ENCODE data around the gene HTR6.
"Not testable (repeated sequence)": the region's sequence is repeated elsewhere in the genome, so short reads cannot be mapped to it uniquely, and the experiment has no call there.

Gene HTR6

DNA sequence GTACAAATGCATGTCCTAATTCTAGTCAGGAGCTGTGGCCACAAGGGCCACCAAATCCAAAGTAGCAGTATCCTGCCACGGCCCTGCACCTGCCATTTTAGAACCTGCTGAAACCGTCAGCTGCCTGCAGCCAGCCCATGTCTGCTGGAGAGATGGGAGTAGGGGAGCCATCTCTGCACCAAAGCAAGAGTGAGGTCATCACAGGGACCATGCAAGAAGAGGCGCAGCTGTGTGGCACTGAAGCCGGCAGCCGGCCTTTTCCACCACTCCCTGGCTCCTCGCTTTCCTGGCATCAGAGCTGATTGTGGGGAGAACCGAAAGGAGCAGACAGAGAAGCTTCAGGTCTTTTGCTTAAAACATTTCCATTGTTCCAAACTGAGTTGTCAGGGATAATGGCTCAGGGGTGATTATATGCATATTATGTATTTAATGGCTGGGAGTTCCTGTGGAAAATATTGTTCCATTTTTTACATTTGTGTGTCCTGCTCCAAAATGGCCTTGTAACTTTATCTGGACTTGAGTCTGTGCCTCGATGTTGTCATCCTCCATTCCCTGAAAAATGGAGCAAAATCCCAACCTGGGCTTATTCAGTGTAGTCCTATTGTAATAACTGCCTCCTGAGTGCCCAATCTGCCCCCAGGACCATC lies 39.3 kb upstream of the HTR6 start:
- Histone ChIP-seq H3K4me1 (ENCODE audit: control insufficient read depth in 1 of 2, insufficient read depth in 1 of 2, low read depth in 1 of 2, low read length in 1 of 2) (no peaks in the 10 kb centered on the region), H3K27me3 (no peaks in the 10 kb centered on the region), H3K27ac (no peak overlapping the region), H3K9me3 (no peaks in the 10 kb centered on the region), H3K36me3 (peaks cover 65% of the 10 kb centered on the region), H3K4me3 (ENCODE audit: low read depth in 1 of 2, low read length in 1 of 2) (no peak overlapping the region)
- no peak for TF ChIP-seq CTCF (IDR thresholded peaks at IDR 0.05)

GRCh38 chr1:19628879-19629278 lies 35.8 kb upstream of the HTR6 start:
- Histone ChIP-seq H3K27ac (no peak overlapping the region), H3K4me3 (ENCODE audit: low read depth in 1 of 2, low read length in 1 of 2) (no peak overlapping the region), H3K4me1 (ENCODE audit: control insufficient read depth in 1 of 2, insufficient read depth in 1 of 2, low read depth in 1 of 2, low read length in 1 of 2) (no peaks in the 10 kb centered on the region), H3K27me3 (no peaks in the 10 kb centered on the region), H3K36me3 (peaks cover 56% of the 10 kb centered on the region), H3K9me3 (no peaks in the 10 kb centered on the region)
- TF ChIP-seq CTCF (IDR thresholded peaks at IDR 0.05): no peak

DNA sequence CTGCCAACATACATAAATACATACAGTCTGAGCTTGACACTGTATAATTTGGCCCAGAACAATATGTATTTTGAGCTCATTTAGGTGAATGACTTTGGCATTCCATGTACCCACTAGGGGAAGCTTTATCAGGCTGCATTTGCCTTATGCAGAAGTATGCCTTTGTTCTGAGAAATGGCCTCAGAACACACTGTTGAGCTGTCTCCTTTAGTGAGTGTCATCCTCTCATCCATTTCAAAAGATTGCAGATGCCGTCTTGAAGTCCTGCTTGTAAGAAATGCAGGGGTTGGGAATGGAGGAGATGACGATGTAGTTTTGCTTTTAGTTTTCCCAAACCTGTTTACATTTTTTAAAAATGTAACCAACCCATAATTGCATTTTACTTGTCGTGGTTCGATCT lies 35.3 kb upstream of the HTR6 start:
- Histone ChIP-seq H3K36me3 (peaks cover 52% of the 10 kb centered on the region), H3K27ac (no peak overlapping the region), H3K27me3 (no peaks in the 10 kb centered on the region), H3K4me1 (ENCODE audit: control insufficient read depth in 1 of 2, insufficient read depth in 1 of 2, low read depth in 1 of 2, low read length in 1 of 2) (no peaks in the 10 kb centered on the region), H3K9me3 (no peaks in the 10 kb centered on the region), H3K4me3 (ENCODE audit: low read depth in 1 of 2, low read length in 1 of 2) (no peak overlapping the region)
- TF ChIP-seq CTCF (IDR thresholded peaks at IDR 0.05): no peak

DNA sequence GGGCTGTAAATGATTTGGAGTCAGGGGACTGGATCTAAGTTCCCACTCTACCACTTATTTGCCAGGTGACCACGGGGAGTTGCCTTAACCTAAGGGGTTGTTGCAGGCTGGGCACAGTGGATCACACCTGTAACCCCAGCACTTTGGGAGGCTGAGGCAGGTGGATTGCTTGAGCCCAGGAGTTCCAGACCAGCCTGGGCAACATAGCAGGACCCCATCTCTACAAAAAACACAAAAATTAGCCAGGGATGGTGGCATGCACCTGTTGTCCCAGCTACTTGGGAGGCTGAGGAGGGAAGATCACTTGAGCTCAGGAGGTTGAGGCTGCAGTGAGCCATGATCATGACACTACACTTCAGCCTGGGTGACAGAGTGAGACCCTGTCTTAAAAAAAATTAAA lies 34.5 kb upstream of the HTR6 start:
- H3K4me1 ChIP-seq (ENCODE audit: control insufficient read depth in 1 of 2, insufficient read depth in 1 of 2, low read depth in 1 of 2, low read length in 1 of 2); H3K9me3 ChIP-seq; H3K27me3 ChIP-seq; H3K4me3 ChIP-seq (ENCODE audit: low read depth in 1 of 2, low read length in 1 of 2); H3K27ac ChIP-seq: not testable (repeated sequence)
- peaks cover 43% of the 10 kb centered on the region for H3K36me3 ChIP-seq

- TF ChIP-seq CTCF (IDR thresholded peaks at IDR 0.05): no peak
- H3K4me1 ChIP-seq (ENCODE audit: control insufficient read depth in 1 of 2, insufficient read depth in 1 of 2, low read depth in 1 of 2, low read length in 1 of 2): no peaks in the 10 kb centered on the region
Measured at GRCh38 chr1:19630720-19631395, 33.8 kb upstream of the HTR6 start.

DNA sequence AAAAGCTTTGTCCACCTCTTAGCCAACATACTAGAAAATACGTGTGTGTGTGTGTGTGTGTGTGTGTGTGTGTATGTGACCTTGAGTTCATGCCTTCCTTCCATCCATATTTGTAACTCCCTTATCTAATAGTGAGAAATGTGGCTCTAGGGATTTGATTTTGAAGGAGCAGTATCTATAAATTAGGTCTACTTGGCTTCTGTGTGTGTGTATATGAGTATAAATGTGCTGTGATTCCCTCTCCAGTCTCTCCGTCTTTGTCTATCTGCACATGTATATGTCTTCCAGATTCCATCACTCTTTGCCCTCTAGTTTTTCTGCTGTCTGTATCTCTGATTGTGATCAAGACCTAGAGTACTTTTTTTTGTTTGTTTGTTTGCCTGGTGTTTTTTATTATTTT lies 32.5 kb upstream of the HTR6 start:
- H3K36me3 ChIP-seq: peaks cover 23% of the 10 kb centered on the region
- H3K9me3 ChIP-seq: no peaks in the 10 kb centered on the region
- H3K27ac ChIP-seq: no peak overlapping the region
- H3K27me3 ChIP-seq: no peaks in the 10 kb centered on the region
- no peak for TF ChIP-seq CTCF (IDR thresholded peaks at IDR 0.05)
- no peak overlapping the region for H3K4me3 ChIP-seq (ENCODE audit: low read depth in 1 of 2, low read length in 1 of 2)
- no peaks in the 10 kb centered on the region for H3K4me1 ChIP-seq (ENCODE audit: control insufficient read depth in 1 of 2, insufficient read depth in 1 of 2, low read depth in 1 of 2, low read length in 1 of 2)

More at GRCh38 chr1:19630720-19631395, 33.8 kb upstream of the HTR6 start:
- Histone ChIP-seq H3K36me3 (peaks cover 37% of the 10 kb centered on the region), H3K4me3 (ENCODE audit: low read depth in 1 of 2, low read length in 1 of 2) (no peak overlapping the region), H3K9me3 (no peaks in the 10 kb centered on the region), H3K27me3 (no peaks in the 10 kb centered on the region), H3K27ac (no peak overlapping the region)
